Ovary (tissue), 9 donors: ENCODE results near the gene CSAD. TPM values are rescaled to one million over a fixed set of nuclear protein-coding genes. Genes with fewer than 3 reads are reported as not detected.

Source experiments
- DNase-seq, 5 donors: peaks; one replicate each; pipeline ENCODE4 v3.0.0-alpha.2; 2019 to 2020
- H3K27ac ChIP-seq, 2 donors: fragments of 200-600 bp; one replicate each; pipeline versions ENCODE4 v1.5.1 to v1.8.0; 2019 to 2022
- H3K27me3 ChIP-seq: fragments of 200-600 bp; one replicate; pipeline ENCODE4 v1.8.0; 2022
- H3K36me3 ChIP-seq: fragments of 200-600 bp; sonication (generic); one replicate; pipeline ENCODE4 v1.5.1; 2019
- H3K4me1 ChIP-seq: one replicate; pipeline ENCODE4 v1.8.1; 2013; ENCODE audit warnings: mild to moderate bottlenecking, moderate library complexity; ENCODE audit not compliant: insufficient read depth
- H3K4me3 ChIP-seq: fragments of 200-600 bp; sonication (generic); one replicate; pipeline ENCODE4 v1.5.1; 2017
- H3K9me3 ChIP-seq, 2 donors: fragments of 200-600 bp in 1 of 2; sonication (generic) in 1 of 2; one replicate each; pipeline versions ENCODE4 v1.5.1 to v1.8.1; 2013 to 2019; ENCODE audit warnings: mild to moderate bottlenecking in 1 of 2, moderate library complexity in 1 of 2
- EP300 ChIP-seq: sonication (generic); formaldehyde crosslinking; IDR thresholded peaks from one replicate; pipeline ENCODE4 v1.6.1; 2017; ENCODE audit warnings: antibody characterized with exemption
- POLR2A ChIP-seq: fragments of 450-650 bp; IDR thresholded peaks from one replicate; pipeline ENCODE4 v1.6.1; 2017; ENCODE audit warnings: antibody characterized with exemption, mild to moderate bottlenecking, moderate library complexity
- WGBS, 3 donors: extraction: QIAGEN DNeasy Blood & Tissue Kit in 1 of 3; methylation state at CpG; one replicate each; pipeline versions ENCODE4 v1.1.5 to v1.1.7; 2013 to 2017; 5-methylcytosine and 5-hydroxymethylcytosine counted together
- intact Hi-C, 4 donors: fragments of 100-400 bp; cut with DNase I; formaldehyde crosslinking; loops; one replicate each; pipeline versions ENCODE4 v1.11.0 to v1.15.1; 2022 to 2023
- polyA plus RNA-seq, 2 donors: library from polyadenylated mRNA; stranded (reverse); fragments of 200-250 nt in 1 of 2; fragments of 350-450 nt in 1 of 2; fragmentation: Illumina TruSeq in 1 of 2; extraction: RNeasy Lipid Tissue Mini Kit (QIAGEN cat#74804) in 1 of 2; gene quantifications; one replicate each; pipeline ENCODE4 v1.2.3, GENCODE V29; 2013 to 2014
- total RNA-seq, 7 donors: library from RNA; depleted of rRNA in 2 of 7; stranded (reverse); fragments of >200 nt in 2 of 7; fragmentation: NEBNext Ultra II Directional in 3 of 7; extraction: Animal tissue kit (Norgen Biotek cat#: 25700) in 3 of 7; gene quantifications; one replicate each; pipeline versions ENCODE4 v1.1.0 to v1.2.4, GENCODE V29; 2016 to 2023
- TF ChIP-seq, protein P1 (sequence below), 3 donors: fragments of 450-650 bp in 2 of 3; fragments of 200-600 bp in 1 of 3; IDR thresholded peaks; one replicate each; pipeline versions ENCODE4 v1.5.1 to v1.8.0; 2016 to 2022; ENCODE audit warnings: antibody characterized with exemption in 3 of 3, mild to moderate bottlenecking in 1 of 3
- donor health status: DM: no; HTN: no; CAD: no; lungs with moderate emphysema.
- donor health status: DM: no; HTN: no; CAD: no.
- donor health status: Bipolar disorder and iron deficiency.
- donor health status: DM: yes; HTN: yes; CAD: no.
- donor health status: DM: no; HTN: no; CAD: no.
- donor health status: DM: yes; HTN: yes; CAD: no.

Gene CSAD
- total and polyA plus RNA-seq, 9 donors: 19.8 to 36.0 (median 28.0) TPM

DNA sequence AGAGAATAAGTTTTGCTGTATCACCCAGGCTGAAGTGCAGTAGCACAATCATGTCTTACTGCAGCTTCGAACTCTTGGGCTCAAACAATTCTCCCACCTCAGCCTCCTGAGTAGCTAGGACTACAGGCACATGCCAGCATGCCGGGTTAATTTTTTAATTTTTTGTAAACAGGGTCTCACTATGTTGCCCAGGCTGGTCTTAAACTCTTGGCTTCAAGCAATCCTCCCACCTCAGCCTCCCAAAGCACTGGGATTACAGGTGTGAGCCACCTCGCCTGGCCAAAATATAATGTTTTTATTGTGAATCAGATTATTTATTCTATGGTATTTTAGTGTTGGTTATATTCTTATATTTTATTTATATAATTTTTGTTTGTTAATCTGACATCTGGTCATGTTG is 4.0 kb downstream of the CSAD start:
- H3K36me3 ChIP-seq: no peaks in the 10 kb centered on the region
- WGBS, 3 donors: 94 to 96% (median 95%) methylated on average over 3 of the region's 3 CpGs
- intact Hi-C loops: no loop called here
- DNase-seq: no peak
- H3K4me3 ChIP-seq: no peak overlapping the region
- H3K27me3 ChIP-seq: no peaks in the 10 kb centered on the region
- no peak for TF ChIP-seq POLR2A
- TF ChIP-seq, protein P1, sequence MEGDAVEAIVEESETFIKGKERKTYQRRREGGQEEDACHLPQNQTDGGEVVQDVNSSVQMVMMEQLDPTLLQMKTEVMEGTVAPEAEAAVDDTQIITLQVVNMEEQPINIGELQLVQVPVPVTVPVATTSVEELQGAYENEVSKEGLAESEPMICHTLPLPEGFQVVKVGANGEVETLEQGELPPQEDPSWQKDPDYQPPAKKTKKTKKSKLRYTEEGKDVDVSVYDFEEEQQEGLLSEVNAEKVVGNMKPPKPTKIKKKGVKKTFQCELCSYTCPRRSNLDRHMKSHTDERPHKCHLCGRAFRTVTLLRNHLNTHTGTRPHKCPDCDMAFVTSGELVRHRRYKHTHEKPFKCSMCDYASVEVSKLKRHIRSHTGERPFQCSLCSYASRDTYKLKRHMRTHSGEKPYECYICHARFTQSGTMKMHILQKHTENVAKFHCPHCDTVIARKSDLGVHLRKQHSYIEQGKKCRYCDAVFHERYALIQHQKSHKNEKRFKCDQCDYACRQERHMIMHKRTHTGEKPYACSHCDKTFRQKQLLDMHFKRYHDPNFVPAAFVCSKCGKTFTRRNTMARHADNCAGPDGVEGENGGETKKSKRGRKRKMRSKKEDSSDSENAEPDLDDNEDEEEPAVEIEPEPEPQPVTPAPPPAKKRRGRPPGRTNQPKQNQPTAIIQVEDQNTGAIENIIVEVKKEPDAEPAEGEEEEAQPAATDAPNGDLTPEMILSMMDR (IDR thresholded peaks at IDR 0.05): no peak
- TF ChIP-seq EP300: no peak
- H3K27ac ChIP-seq: no peak overlapping the region
- peaks cover 6% of the 10 kb centered on the region for H3K4me1 ChIP-seq
- H3K9me3 ChIP-seq: no peaks in the 10 kb centered on the region

DNA sequence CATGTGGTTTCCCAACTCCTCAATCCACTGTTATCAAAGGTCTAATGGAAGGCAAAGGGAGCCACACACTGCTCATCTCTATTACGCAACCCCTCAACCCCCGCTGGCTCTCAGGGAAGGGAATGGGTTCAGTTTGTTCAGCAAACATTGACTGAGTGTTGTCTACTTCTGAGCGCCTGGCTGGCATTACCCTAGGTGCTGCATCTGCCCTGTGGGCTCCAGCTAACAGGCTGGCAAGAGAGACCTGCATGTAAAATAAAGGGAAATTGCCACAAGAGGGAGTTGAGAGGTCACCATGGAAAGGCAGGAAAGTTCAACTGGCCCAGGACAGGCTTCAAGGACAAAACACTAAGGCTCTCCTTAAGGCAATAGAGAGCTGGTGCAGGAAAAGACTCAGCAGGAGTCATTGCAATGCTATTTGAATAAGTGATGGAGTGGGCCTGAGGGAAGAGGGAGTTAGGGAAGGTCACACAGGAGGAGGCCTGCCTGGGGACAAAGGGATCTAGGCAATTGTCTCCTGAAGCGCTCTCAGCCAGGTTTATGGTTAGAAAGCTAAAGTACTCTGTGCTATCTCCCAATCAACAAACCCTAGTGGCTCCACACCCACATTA is 5.7 kb downstream of the CSAD start:
- 85 to 93% (median 85%) methylated on average over 4 of the region's 4 CpGs for WGBS, 3 donors
- no peaks in the 10 kb centered on the region for H3K9me3 ChIP-seq
- TF ChIP-seq, protein P1 (IDR thresholded peaks at IDR 0.05): no peak
- TF ChIP-seq POLR2A: no peak
- no peak for TF ChIP-seq EP300
- H3K27me3 ChIP-seq: no peaks in the 10 kb centered on the region
- no peak overlapping the region for H3K4me3 ChIP-seq
- intact Hi-C loops: no loop called here
- no peaks in the 10 kb centered on the region for H3K36me3 ChIP-seq
- DNase-seq: no peak
- peaks cover 3% of the 10 kb centered on the region for H3K4me1 ChIP-seq
- no peak overlapping the region for H3K27ac ChIP-seq

DNA sequence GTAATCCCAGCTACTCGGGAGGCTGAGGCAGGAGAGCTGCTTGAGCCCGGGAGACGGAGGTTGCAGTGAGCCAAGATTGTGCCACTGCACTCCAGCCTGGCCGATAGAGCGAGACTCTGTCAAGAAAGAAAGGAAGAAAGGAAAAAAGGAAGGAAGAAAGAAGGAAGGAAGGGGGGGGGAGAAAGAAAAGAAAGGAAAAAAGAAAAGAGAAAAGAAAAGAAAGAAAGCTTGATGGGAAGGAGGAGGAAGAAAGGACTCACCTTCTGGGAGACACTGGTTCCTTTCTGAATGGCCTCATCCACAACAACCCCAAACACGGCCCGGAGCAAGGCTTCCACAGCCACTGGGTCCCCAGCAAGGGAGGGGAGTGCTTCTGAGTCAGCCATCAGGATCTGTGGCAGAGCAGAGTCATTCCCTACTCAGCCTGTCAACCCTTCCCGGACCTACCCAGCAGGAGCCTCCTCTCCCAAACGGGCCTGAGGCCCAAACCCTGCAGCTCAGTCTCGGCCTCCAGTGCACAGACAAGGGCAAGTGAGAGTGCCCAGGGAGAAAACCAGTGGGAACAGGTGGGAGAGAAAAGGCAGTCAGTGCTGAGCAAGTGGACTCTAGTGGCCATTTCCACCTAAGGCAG is 7.5 kb downstream of the CSAD start:
- TF ChIP-seq, protein P1 (IDR thresholded peaks at IDR 0.05): no peak
- intact Hi-C loops: no loop called here
- Histone ChIP-seq H3K4me1 (peaks cover 3% of the 10 kb centered on the region), H3K36me3 (no peaks in the 10 kb centered on the region), H3K27ac (no peak overlapping the region), H3K9me3 (no peaks in the 10 kb centered on the region), H3K4me3 (no peak overlapping the region), H3K27me3 (no peaks in the 10 kb centered on the region)
- DNase-seq: no peak
- WGBS, 3 donors: 88 to 91% (median 89%) methylated on average over 10 of the region's 10 CpGs

- intact Hi-C loops: no loop called here
- Histone ChIP-seq H3K9me3 (no peaks in the 10 kb centered on the region), H3K4me3 (no peak overlapping the region), H3K27ac (no peak overlapping the region), H3K4me1 (peaks cover 3% of the 10 kb centered on the region), H3K36me3 (no peaks in the 10 kb centered on the region), H3K27me3 (no peaks in the 10 kb centered on the region)
- no peak for DNase-seq
- no peak for TF ChIP-seq EP300
- TF ChIP-seq, protein P1 (IDR thresholded peaks at IDR 0.05): no peak
- TF ChIP-seq POLR2A: no peak
- 53 to 72% (median 67%) methylated on average over 11 of the region's 11 CpGs for WGBS, 3 donors
Measured at GRCh38 chr12:53172352-53172751, 8.4 kb downstream of the CSAD start.
